KMS-11 (cell line): ENCODE results near the gene SEMA3C.

ENCODE experiments used
- H2AFZ ChIP-seq: fragments of 200-600 bp; sonication (generic); 2 replicates; pipeline ENCODE4 v1.6.1; 2016; ENCODE audit warnings: antibody characterized with exemption, mixed run types, low read depth
- H3K27ac ChIP-seq: fragments of 200-600 bp; sonication (generic); 2 replicates; pipeline ENCODE4 v1.6.1; 2016; ENCODE audit warnings: mild to moderate bottlenecking, mixed run types
- H3K27me3 ChIP-seq: fragments of 200-600 bp; sonication (generic); 2 replicates; pipeline ENCODE4 v1.6.1; 2017; ENCODE audit warnings: mild to moderate bottlenecking, low read depth, mixed run types, moderate library complexity; ENCODE audit not compliant: insufficient read depth
- H3K36me3 ChIP-seq: fragments of 200-600 bp; sonication (generic); 2 replicates; pipeline ENCODE4 v1.6.1; 2017; ENCODE audit warnings: mild to moderate bottlenecking, mixed run types; ENCODE audit not compliant: insufficient read depth
- H3K4me1 ChIP-seq: fragments of 200-600 bp; sonication (generic); 2 replicates; pipeline ENCODE4 v1.6.1; 2016; ENCODE audit warnings: mild to moderate bottlenecking, low read depth, mixed run types; ENCODE audit not compliant: poor library complexity, severe bottlenecking
- H3K4me2 ChIP-seq: fragments of 200-600 bp; sonication (generic); 2 replicates; pipeline ENCODE4 v1.7.0; 2016; ENCODE audit warnings: mild to moderate bottlenecking, mixed run types
- H3K4me3 ChIP-seq: fragments of 200-600 bp; sonication (generic); IDR thresholded peaks from 2 replicates; pipeline ENCODE4 v1.6.1; 2017; ENCODE audit warnings: low read depth, low read length, mixed read lengths; ENCODE audit not compliant: insufficient read depth
- H3K79me2 ChIP-seq: fragments of 200-600 bp; sonication (generic); 2 replicates; pipeline ENCODE4 v1.6.1; 2016; ENCODE audit warnings: low read depth, mixed run types; ENCODE audit not compliant: insufficient read depth
- H3K9ac ChIP-seq: fragments of 200-600 bp; sonication (generic); 2 replicates; pipeline ENCODE4 v1.6.1; 2016; ENCODE audit warnings: mild to moderate bottlenecking, mixed run types
- H4K20me1 ChIP-seq: fragments of 200-600 bp; sonication (generic); 2 replicates; pipeline ENCODE4 v1.6.1; 2016; ENCODE audit warnings: mild to moderate bottlenecking, mixed run types; ENCODE audit not compliant: insufficient read depth
- TF ChIP-seq, protein P1 (sequence below): fragments of 200-600 bp; sonication (generic); conservative IDR thresholded peaks from 2 replicates; pipeline ENCODE4 v1.6.1; 2017; ENCODE audit warnings: low read depth, mild to moderate bottlenecking, antibody characterized with exemption, low read length, moderate library complexity, mixed read lengths

The SEMA3C gene

DNA sequence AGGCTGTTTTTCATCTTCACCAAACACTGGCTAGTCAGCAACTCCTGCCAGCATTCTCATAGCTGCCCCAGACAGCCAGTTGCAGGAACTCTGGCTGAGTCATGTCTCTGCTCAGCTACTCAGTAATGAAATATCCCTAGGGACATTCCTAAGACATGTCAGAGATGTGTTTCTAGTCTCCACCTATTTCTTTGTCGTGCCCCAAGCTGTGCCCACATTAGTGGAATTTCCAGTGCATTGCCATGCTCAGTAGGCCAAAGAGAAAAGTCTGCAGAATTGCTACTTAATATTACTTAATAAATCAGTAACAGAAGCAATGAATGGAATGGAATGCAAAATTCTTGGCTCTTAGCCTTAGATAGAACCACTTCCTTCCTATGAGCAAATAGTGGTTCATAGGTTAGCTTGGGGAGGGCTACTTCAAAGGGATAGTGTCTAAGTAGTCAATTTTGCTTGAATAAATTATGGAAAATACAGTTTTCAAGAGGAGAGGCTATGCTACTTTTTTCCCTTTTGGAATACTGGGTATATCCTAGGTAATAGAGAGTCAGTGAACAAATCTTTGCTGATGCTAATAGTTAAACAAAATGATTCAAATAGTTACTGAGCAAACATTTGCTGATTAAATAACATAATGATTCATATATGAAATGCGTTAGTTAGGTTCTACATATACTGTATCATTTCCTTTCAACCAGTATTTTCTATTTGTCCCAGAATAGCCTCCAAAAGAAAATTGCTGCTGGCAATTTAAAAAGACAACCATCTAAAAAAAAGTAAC lies 23.6 kb upstream of the SEMA3C start:
- H3K4me1 ChIP-seq = peaks cover 20% of the 10 kb centered on the region
- no peaks in the 10 kb centered on the region for H3K27me3 ChIP-seq
- peak overlapping the region; percentile 9; the same call in 1 of the 2 replicates for H3K27ac ChIP-seq
- no peak overlapping the region for H3K9ac ChIP-seq
- TF ChIP-seq, protein P1, sequence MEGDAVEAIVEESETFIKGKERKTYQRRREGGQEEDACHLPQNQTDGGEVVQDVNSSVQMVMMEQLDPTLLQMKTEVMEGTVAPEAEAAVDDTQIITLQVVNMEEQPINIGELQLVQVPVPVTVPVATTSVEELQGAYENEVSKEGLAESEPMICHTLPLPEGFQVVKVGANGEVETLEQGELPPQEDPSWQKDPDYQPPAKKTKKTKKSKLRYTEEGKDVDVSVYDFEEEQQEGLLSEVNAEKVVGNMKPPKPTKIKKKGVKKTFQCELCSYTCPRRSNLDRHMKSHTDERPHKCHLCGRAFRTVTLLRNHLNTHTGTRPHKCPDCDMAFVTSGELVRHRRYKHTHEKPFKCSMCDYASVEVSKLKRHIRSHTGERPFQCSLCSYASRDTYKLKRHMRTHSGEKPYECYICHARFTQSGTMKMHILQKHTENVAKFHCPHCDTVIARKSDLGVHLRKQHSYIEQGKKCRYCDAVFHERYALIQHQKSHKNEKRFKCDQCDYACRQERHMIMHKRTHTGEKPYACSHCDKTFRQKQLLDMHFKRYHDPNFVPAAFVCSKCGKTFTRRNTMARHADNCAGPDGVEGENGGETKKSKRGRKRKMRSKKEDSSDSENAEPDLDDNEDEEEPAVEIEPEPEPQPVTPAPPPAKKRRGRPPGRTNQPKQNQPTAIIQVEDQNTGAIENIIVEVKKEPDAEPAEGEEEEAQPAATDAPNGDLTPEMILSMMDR = no peak
- H3K4me3 ChIP-seq = no peak overlapping the region
- H2AFZ ChIP-seq = peak overlapping the region; percentile 3; the same call in 1 of the 2 replicates
- peak overlapping the region; percentile 38 for H3K4me2 ChIP-seq
- H3K36me3 ChIP-seq = no peaks in the 10 kb centered on the region
- no peaks in the 10 kb centered on the region for H4K20me1 ChIP-seq
- no peaks in the 10 kb centered on the region for H3K79me2 ChIP-seq

DNA sequence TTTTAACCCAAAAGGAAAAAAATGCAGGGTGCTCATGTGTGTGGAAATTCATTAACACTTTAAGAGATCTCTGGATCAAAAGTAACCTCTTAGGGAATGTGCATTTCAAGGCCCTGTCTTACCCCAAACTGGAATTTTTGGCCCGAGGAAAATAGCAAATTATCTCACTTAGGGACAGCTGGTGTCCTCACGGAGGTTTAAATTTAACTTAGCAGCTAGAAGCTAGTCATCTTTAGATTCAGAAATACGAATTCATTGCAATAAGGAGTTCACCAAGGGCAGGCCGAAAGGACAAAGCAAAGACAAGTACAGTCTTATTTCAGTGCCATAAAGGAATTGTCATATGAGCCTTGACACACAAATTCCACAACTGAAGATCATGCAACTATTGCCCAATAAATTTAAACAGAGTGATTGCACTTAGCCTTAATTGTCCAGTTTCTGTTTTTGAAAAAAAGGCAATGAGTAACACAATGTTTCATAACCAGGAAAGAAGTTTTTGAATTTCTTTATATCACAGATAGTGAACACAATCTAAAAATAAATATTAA lies 22.4 kb upstream of the SEMA3C start:
- TF ChIP-seq, protein P1 = no peak
- H3K36me3 ChIP-seq = no peaks in the 10 kb centered on the region
- no peaks in the 10 kb centered on the region for H4K20me1 ChIP-seq
- H3K4me3 ChIP-seq = no peak overlapping the region
- H3K79me2 ChIP-seq = no peaks in the 10 kb centered on the region
- H3K4me2 ChIP-seq = no peak overlapping the region
- H3K27ac ChIP-seq = no peak overlapping the region
- H3K9ac ChIP-seq = no peak overlapping the region
- peaks cover 20% of the 10 kb centered on the region for H3K4me1 ChIP-seq
- H2AFZ ChIP-seq = no peak overlapping the region
- H3K27me3 ChIP-seq = no peaks in the 10 kb centered on the region

DNA sequence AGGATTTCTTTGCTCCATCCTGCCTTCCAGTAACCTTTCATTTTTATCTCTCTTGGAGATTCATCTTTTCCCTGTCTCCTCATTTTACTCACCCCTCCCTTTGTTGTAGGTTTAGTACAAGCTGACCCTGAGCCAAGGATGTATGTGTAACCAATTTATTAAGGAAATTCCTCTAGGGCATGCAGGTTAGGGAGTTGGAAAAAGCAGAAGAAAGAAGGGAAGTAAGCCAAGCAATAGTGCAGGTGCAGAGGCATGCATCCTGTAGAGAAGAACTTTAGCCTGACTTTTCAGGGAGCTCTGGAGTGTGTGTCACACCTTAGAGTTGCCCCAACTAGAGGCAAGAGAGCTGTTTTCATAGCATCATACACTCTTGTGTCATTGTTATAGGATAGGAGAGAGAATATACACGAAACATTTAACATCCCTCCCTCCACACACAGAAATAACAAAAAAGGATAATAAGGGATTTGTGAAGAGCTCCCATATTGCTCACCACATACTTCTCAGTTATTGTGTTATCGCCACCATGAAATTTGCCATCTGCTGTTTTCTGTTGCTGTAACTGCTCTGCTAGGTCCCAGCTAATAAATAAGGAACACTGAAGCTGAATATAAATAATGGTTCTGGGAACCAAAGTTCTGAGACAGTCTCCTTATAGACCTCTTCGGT lies 21.8 kb upstream of the SEMA3C start:
- TF ChIP-seq, protein P1 = no peak
- Histone ChIP-seq H2AFZ (no peak overlapping the region), H4K20me1 (no peaks in the 10 kb centered on the region), H3K4me2 (no peak overlapping the region), H3K79me2 (no peaks in the 10 kb centered on the region), H3K27ac (no peak overlapping the region), H3K27me3 (no peaks in the 10 kb centered on the region), H3K4me3 (no peak overlapping the region), H3K4me1 (peaks cover 20% of the 10 kb centered on the region), H3K36me3 (no peaks in the 10 kb centered on the region), H3K9ac (no peak overlapping the region)

DNA sequence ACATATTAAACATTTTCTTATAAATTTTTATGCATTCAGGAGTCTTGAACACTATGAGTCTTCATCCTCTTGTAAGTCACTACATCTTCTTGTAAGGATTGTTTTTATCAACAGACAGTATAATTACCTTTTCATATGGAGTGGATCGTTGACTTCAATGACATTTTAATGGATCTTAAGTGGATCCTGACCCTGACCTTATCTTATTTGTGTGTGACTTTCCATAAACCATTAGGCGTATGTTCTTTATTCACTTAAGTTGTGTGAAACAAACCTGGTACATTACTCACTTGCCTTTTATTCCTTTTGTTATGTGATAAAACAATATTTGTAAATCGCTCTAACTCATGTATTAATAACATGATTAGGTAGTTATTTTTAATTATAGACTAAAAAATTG lies 18.5 kb upstream of the SEMA3C start:
- no peak overlapping the region for H3K27ac ChIP-seq
- H4K20me1 ChIP-seq = no peaks in the 10 kb centered on the region
- H3K4me2 ChIP-seq = no peak overlapping the region
- no peak overlapping the region for H3K4me3 ChIP-seq
- no peak overlapping the region for H3K9ac ChIP-seq
- H2AFZ ChIP-seq = no peak overlapping the region
- no peaks in the 10 kb centered on the region for H3K79me2 ChIP-seq
- no peaks in the 10 kb centered on the region for H3K36me3 ChIP-seq
- peaks cover 15% of the 10 kb centered on the region for H3K4me1 ChIP-seq
- TF ChIP-seq, protein P1 = no peak
- no peaks in the 10 kb centered on the region for H3K27me3 ChIP-seq
